H7 (cell line): Measurements from ENCODE around the gene INS. TPM values are rescaled to one million over a fixed set of nuclear protein-coding genes. Genes with fewer than 3 reads are reported as not detected.
A peak's percentile ranks its signal among the peaks of the same experiment; 100 is the strongest.

ENCODE experiments used
- DNase-seq: peaks from one replicate; pipeline ENCODE4 v3.0.0; 2012
- H3K27me3 ChIP-seq: 2 replicates; pipeline ENCODE4 v1.6.0; 2011; ENCODE audit warnings: mild to moderate bottlenecking, low read length; ENCODE audit not compliant: control insufficient read depth, insufficient read depth
- H3K36me3 ChIP-seq: replicated peaks from 2 replicates; pipeline ENCODE4 v1.5.1; 2011; ENCODE audit warnings: low read length; ENCODE audit not compliant: control insufficient read depth, insufficient read depth
- H3K4me3 ChIP-seq: 2 replicates; pipeline ENCODE4 v1.5.1; 2011; ENCODE audit warnings: low read depth, mild to moderate bottlenecking, control low read depth, low read length, moderate library complexity; ENCODE audit not compliant: insufficient read depth
- total RNA-seq: library from RNA; depleted of rRNA; stranded (reverse); fragments of >200 nt; shearing (Covaris generic); gene quantifications from 2 replicates; pipeline ENCODE4 v1.2.3, GENCODE V29; 2014

Gene INS
- total RNA-seq, 1 experiment from 2014 or later = not detected

DNA sequence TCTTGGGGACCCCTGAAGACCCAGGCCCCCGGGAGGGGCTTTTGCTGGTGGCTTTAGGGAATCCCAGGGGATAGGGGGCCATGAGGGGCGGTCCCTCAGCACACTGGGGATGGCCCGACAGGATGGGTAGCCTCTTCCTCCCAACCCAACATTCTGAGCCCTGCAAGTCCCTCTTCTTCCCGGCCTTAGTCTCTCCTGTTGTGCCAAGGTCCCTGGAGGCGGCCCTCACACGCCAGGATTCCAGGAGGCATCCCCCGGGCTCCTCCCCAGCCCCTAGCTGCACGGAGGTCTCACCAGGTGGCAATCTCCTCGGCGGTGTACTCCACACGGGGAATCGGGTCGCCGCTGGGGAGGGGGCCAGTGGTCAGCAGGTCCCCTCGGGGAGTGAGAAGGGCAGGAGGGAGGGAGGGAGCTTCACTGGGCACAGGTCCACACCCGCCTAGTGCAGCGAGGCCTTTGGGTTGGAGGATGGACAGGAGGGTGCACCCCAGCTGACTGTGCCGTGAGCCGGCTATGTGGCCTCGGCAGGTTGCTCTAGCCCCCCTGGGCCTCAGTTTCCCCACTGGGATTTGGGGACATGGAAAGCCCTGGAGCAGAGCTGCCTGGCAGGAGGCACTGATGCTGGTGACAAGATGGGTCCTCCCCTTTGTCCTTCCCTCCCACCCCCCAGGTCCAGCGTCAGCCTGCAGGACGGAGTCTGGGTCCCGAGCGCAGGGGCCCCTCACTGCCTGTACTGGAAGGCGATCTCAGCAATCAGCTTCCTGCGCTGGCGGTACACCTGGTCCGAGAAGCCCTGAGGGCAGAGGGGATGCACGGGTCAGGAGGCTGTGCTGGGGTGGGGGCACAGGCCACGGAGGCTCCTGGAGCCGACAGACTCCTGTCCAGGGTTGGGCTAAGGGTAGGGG is 6.4 kb upstream of the INS start:
- no peak overlapping the region for H3K4me3 ChIP-seq
- H3K36me3 ChIP-seq = no peaks in the 10 kb centered on the region
- H3K27me3 ChIP-seq = no peaks in the 10 kb centered on the region
- no peak for DNase-seq

GRCh38 chr11:2166091-2166851 is 5.3 kb upstream of the INS start:
- Histone ChIP-seq H3K4me3 (no peak overlapping the region; the same call in 1 of the 2 replicates), H3K27me3 (no peaks in the 10 kb centered on the region), H3K36me3 (no peaks in the 10 kb centered on the region)
- peak; percentile 95 for DNase-seq

GRCh38 chr11:2165571-2165970 is 4.6 kb upstream of the INS start:
- Histone ChIP-seq H3K27me3 (no peaks in the 10 kb centered on the region), H3K36me3 (no peaks in the 10 kb centered on the region), H3K4me3 (no peak overlapping the region)
- DNase-seq = no peak

DNA sequence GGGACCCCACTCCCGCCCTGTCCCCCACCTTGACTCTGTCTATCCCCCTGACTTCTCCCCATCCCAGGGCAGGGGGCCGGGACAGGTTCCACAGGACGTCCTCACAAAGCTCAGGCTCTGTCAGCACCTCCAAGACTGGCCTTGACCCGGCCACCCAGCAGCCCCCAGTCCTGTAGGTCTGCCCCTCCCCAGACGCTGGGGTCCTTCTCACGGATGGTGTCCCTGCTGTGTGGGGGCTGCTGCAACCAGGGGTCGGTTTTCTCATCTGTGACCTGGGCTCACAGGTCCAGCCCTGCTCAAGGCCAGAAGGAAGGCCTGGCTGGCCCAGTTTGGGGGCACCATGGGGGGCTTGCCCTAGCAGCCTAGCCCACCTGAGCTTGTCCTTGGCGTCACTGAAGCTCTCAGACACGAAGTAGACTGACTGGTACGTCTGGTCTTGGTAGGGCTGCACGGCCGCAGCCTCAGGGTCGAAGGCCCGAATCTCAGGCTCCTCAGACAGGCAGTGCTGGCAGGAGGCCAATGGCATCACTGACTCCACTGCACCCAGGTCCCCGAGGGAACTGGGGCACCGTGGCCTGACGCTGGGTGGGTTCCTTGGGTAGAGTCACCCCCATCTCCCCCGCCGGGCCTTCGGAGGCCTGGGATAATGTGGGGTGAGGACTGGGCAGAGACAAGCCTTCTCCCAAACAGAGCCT is 4.0 kb upstream of the INS start:
- Histone ChIP-seq H3K27me3 (no peaks in the 10 kb centered on the region), H3K36me3 (no peaks in the 10 kb centered on the region), H3K4me3 (no peak overlapping the region)
- no peak for DNase-seq

DNA sequence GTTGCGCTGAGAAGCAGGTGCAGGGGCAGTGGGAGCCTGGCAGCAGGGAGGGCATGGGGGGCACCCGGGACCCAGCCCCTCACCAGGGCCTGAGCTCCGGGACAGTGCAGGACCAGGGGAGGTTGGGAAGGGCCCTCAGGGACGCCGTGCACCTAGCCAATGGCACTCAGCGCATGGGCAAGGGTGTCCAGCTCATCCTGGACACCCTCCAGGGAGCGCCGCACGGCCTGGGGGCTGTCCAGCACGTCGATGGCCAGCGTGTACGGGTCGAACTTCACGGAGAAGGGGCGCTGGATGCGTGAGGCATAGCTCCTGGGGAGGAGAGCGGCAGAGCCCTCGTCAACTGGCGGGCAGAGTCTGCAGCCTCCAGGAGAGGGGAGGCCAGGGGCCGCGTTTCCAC is 3.1 kb upstream of the INS start:
- H3K27me3 ChIP-seq = no peaks in the 10 kb centered on the region
- DNase-seq = no peak
- H3K36me3 ChIP-seq = no peaks in the 10 kb centered on the region
- H3K4me3 ChIP-seq = no peak overlapping the region

DNA sequence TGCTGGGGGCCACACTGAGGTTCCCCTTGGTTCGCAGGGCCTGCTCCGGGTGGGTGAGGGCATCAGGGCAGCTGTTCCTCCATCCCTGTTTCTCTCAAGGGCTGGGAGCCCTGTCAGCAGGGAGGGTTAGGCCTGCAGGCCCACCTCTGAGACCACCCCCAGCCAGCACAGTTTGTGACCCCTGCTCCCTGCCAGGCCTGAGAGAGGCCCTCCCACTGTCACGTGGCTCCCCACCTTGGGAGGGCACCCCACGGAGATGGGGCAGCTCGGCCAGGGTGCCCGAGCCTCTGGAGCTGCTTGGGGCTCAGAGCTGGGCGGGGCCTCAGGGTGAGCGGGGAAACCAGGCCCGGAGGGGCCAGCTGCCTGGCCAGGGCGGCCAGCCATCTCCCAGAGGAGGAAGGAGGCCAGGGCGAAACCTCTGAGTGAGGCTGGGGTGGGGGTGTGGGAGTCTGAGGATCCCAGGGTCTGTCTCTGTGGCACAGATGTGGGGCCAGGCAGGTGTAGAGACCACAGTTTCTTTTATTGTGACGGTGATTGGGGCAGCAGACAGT is 2.5 kb upstream of the INS start:
- H3K4me3 ChIP-seq = no peak overlapping the region
- no peaks in the 10 kb centered on the region for H3K27me3 ChIP-seq
- H3K36me3 ChIP-seq = no peaks in the 10 kb centered on the region
- DNase-seq = no peak

GRCh38 chr11:2159536-2160413 is 1.2 kb downstream of the INS start:
- Histone ChIP-seq H3K27me3 (no peaks in the 10 kb centered on the region), H3K4me3 (no peak overlapping the region), H3K36me3 (no peaks in the 10 kb centered on the region)
- DNase-seq = no peak

DNA sequence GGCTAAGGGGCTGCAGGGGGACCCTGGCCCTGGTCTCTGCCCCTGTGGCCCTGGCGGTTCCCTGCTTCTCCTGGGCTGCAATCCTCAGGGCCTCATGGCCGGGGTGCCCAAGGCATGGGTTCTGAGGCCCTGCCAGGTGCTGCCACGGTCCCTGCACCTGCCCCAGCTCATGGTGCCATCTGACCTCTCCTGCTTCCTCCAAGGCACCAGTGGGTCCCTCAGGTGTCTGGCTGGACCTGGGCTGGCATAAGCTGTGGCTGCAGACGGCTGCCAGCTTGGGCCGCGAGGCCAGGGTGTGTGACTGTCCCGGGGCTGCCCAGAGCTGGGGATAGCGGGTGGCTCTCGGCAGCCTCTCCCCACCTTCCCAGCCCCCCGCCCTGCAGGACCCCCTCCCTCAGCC is 2.0 kb downstream of the INS start:
- H3K4me3 ChIP-seq = no peak overlapping the region
- H3K27me3 ChIP-seq = no peaks in the 10 kb centered on the region
- no peaks in the 10 kb centered on the region for H3K36me3 ChIP-seq
- DNase-seq = no peak

DNA sequence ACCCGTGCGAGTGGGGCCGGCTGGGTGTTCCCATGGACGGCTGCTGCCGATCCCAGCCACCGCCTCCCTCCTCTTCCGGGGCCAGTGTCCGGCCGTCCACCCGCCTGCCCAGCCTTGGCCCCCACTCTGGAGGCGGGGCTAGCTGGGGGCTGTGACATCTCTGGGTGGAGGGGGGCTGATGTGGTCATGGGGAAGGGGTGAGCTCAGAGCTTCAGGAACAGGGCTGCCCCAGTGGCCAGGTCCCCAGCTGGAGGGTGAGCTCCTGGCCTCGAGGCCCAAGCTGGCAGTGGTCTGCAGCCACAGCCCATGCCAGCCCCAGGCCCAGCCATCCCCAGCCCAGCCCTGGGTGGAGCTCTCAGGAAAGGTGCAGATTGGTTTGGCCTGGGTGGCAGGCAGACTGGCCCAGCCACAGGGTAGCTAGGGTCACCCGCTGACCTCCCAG is 2.7 kb downstream of the INS start:
- H3K27me3 ChIP-seq = no peaks in the 10 kb centered on the region
- no peak overlapping the region for H3K4me3 ChIP-seq
- no peak for DNase-seq
- H3K36me3 ChIP-seq = no peaks in the 10 kb centered on the region

GRCh38 chr11:2157294-2158040 is 3.5 kb downstream of the INS start:
- Histone ChIP-seq H3K27me3 (no peaks in the 10 kb centered on the region), H3K4me3 (no peak overlapping the region), H3K36me3 (no peaks in the 10 kb centered on the region)
- no peak for DNase-seq

GRCh38 chr11:2156416-2157182 is 4.4 kb downstream of the INS start:
- Histone ChIP-seq H3K36me3 (no peaks in the 10 kb centered on the region), H3K27me3 (0 out of 2 replicates have a peak, but pooled peaks cover 1% of the 10 kb centered on the region), H3K4me3 (no peak overlapping the region)
- DNase-seq = peak; percentile 96

GRCh38 chr11:2155511-2155910 is 5.5 kb downstream of the INS start:
- Histone ChIP-seq H3K4me3 (no peak overlapping the region), H3K27me3 (peaks cover 1% of the 10 kb centered on the region; the same call in 1 of the 2 replicates), H3K36me3 (no peaks in the 10 kb centered on the region)
- DNase-seq = no peak
